Spleen (tissue), 13 donors: ENCODE data around the gene TYR. TPM values are rescaled to one million over a fixed set of nuclear protein-coding genes. Genes with fewer than 3 reads are reported as not detected.

Experiments
- DNase-seq: peaks from one replicate; pipeline ENCODE4 v3.0.0-alpha.2; 2020
- H3K27ac ChIP-seq, 8 donors: fragments of 200-600 bp; sonication (generic) in 7 of 8; 1 replicate in 4 of 8; 2 replicates in 4 of 8; pipeline versions ENCODE4 v1.5.0 to v1.8.0; 2016 to 2021; ENCODE audit warnings: inconsistent platforms in 4 of 8, mild to moderate bottlenecking in 4 of 8, moderate library complexity in 1 of 8
- H3K27me3 ChIP-seq, 7 donors: fragments of 200-600 bp; sonication (generic) in 6 of 7; replicated peaks in 1 of 7; 1 replicate in 4 of 7; 2 replicates in 3 of 7; pipeline versions ENCODE4 v1.5.0 to v1.8.0; 2016 to 2021; ENCODE audit warnings: inconsistent platforms in 3 of 7, mild to moderate bottlenecking in 1 of 7
- H3K36me3 ChIP-seq, 6 donors: fragments of 200-600 bp; sonication (generic) in 5 of 6; 1 replicate in 4 of 6; 2 replicates in 2 of 6; pipeline versions ENCODE4 v1.5.0 to v1.8.0; 2016 to 2021; ENCODE audit warnings: inconsistent platforms in 2 of 6
- H3K4me1 ChIP-seq, 6 donors: fragments of 200-600 bp; sonication (generic) in 5 of 6; 1 replicate in 3 of 6; 2 replicates in 3 of 6; pipeline versions ENCODE4 v1.5.0 to v1.8.0; 2016 to 2021; ENCODE audit warnings: inconsistent platforms in 3 of 6
- H3K4me3 ChIP-seq, 8 donors: fragments of 200-600 bp; sonication (generic) in 7 of 8; 1 replicate in 4 of 8; 2 replicates in 4 of 8; pipeline versions ENCODE4 v1.5.0 to v1.8.0; 2016 to 2021; ENCODE audit warnings: inconsistent platforms in 4 of 8, mild to moderate bottlenecking in 4 of 8, moderate library complexity in 2 of 8
- H3K9me3 ChIP-seq, 8 donors: fragments of 200-600 bp; sonication (generic) in 7 of 8; 1 replicate in 4 of 8; 2 replicates in 4 of 8; pipeline versions ENCODE4 v1.5.0 to v1.8.0; 2016 to 2021; ENCODE audit warnings: inconsistent platforms in 4 of 8
- POLR2A ChIP-seq, 3 donors: fragments of 450-650 bp; IDR thresholded peaks; one replicate each; pipeline ENCODE4 v1.5.1; 2017; ENCODE audit warnings: antibody characterized with exemption in 3 of 3, mild to moderate bottlenecking in 1 of 3
- POLR2AphosphoS5 ChIP-seq, 3 donors: sonication (generic); formaldehyde crosslinking; IDR thresholded peaks; one replicate each; pipeline ENCODE4 v1.5.1; 2017; ENCODE audit warnings: antibody characterized with exemption in 3 of 3
- WGBS, 5 donors: extraction: QIAGEN DNeasy Blood & Tissue Kit in 3 of 5; methylation state at CpG; one replicate each; pipeline versions ENCODE4 v1.1.5 to v1.1.7; 2013 to 2018; 5-methylcytosine and 5-hydroxymethylcytosine counted together
- intact Hi-C: fragments of 100-400 bp; cut with DNase I; formaldehyde crosslinking; loops from one replicate; pipeline ENCODE4 v1.15.0; 2023; ENCODE audit warnings: low total_unique reads
- long read RNA-seq, 2 donors: transcript quantifications; one replicate each; lab custom pipeline, GENCODE V29; 2026
- polyA plus RNA-seq, 3 donors: library from polyadenylated mRNA; stranded (reverse); fragments of 200-250 nt; gene quantifications; one replicate each; pipeline ENCODE4 v1.2.1, GENCODE V29; 2013
- total RNA-seq, 7 donors: library from RNA; depleted of rRNA in 3 of 7; stranded (reverse); fragments of >200 nt in 3 of 7; fragmentation: NEBNext Ultra II Directional in 4 of 7; extraction: Animal tissue kit (Norgen Biotek cat#: 25700) in 4 of 7; gene quantifications; one replicate each; pipeline versions ENCODE4 v1.1.0 to v1.2.1, GENCODE V29; 2016 to 2021
- TF ChIP-seq, protein P1 (sequence below), 11 experiments: fragments of 200-600 bp in 7 of 11; fragments of 450-650 bp in 4 of 11; sonication (generic) in 4 of 11; IDR thresholded peaks in 8 of 11; conservative IDR thresholded peaks in 3 of 11; 1 replicate in 7 of 11; 2 replicates in 4 of 11; pipeline versions ENCODE4 v1.4.0 to v1.8.0; 2016 to 2021; ENCODE audit warnings: antibody characterized with exemption in 11 of 11, inconsistent platforms in 4 of 11, mild to moderate bottlenecking in 1 of 11
- donor health status: healthy with polysubstance abuse.
- donor health status: DM: no; HTN: no; CAD: no; lungs with moderate emphysema.
- donor health status: DM: no; HTN: no; CAD: no.
- donor health status: Bipolar disorder and iron deficiency.
- donor health status: healthy.
- donor health status: DM: no; HTN: no; CAD: no.
- donor health status: DM: yes; HTN: yes; CAD: no.

The TYR gene
- total RNA-seq: not detected
- not detected for polyA plus RNA-seq
- long read RNA-seq, donor 1: 0 reads
- long read RNA-seq, donor 2: 0 reads

DNA sequence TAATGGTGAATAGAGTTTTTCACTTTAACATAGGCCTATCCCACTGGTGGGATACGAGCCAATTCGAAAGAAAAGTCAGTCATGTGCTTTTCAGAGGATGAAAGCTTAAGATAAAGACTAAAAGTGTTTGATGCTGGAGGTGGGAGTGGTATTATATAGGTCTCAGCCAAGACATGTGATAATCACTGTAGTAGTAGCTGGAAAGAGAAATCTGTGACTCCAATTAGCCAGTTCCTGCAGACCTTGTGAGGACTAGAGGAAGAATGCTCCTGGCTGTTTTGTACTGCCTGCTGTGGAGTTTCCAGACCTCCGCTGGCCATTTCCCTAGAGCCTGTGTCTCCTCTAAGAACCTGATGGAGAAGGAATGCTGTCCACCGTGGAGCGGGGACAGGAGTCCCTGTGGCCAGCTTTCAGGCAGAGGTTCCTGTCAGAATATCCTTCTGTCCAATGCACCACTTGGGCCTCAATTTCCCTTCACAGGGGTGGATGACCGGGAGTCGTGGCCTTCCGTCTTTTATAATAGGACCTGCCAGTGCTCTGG, at the start of gene TYR:
Gene TYR, plus strand, starts transcription at position 185 of the 541 bp plus-strand sequence. Its CDS starts 79 bp downstream, at position 264.
- no peak within 1 kb of the TSS for H3K27ac ChIP-seq
- no peaks in the 10 kb centered on the region for H3K27me3 ChIP-seq
- no peak for DNase-seq
- no peaks in the 10 kb centered on the region for H3K9me3 ChIP-seq
- no peak within 1 kb of the TSS for H3K4me3 ChIP-seq
- no peaks in the 10 kb centered on the region for H3K4me1 ChIP-seq
- intact Hi-C loops: no loop called here
- no peaks in the 10 kb centered on the region for H3K36me3 ChIP-seq
- 78 to 87% (median 83%) methylated on average over 8 of the region's 8 CpGs for WGBS, 5 donors
- TF ChIP-seq POLR2A (IDR thresholded peaks at IDR 0.05): no peak
- TF ChIP-seq POLR2AphosphoS5 (IDR thresholded peaks at IDR 0.05): no peak
- TF ChIP-seq, protein P1, sequence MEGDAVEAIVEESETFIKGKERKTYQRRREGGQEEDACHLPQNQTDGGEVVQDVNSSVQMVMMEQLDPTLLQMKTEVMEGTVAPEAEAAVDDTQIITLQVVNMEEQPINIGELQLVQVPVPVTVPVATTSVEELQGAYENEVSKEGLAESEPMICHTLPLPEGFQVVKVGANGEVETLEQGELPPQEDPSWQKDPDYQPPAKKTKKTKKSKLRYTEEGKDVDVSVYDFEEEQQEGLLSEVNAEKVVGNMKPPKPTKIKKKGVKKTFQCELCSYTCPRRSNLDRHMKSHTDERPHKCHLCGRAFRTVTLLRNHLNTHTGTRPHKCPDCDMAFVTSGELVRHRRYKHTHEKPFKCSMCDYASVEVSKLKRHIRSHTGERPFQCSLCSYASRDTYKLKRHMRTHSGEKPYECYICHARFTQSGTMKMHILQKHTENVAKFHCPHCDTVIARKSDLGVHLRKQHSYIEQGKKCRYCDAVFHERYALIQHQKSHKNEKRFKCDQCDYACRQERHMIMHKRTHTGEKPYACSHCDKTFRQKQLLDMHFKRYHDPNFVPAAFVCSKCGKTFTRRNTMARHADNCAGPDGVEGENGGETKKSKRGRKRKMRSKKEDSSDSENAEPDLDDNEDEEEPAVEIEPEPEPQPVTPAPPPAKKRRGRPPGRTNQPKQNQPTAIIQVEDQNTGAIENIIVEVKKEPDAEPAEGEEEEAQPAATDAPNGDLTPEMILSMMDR (IDR thresholded peaks at IDR 0.05 in 8 of 11, conservative IDR thresholded peaks at IDR 0.05 in 3 of 11): no peak

DNA sequence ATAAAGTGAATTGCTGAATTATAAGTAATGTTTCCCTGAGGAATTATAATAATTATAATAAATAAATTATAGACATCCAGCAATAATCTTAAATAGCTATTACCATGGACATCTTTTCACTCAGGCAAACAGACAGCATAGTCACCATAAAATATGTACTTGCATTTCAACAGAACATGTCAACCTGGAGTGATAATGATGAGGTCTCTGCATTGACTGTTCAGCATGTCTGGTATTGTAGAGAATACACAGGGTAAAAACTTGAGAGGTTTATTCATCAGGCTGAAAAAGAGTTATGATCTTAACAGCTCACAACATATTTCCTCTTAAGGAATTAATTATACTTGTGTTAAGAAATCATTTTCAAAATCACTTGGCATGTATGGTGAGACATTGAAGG, 41.1 kb upstream of the TYR start:
- no peak for DNase-seq
- TF ChIP-seq, protein P1 (IDR thresholded peaks at IDR 0.05 in 8 of 11, conservative IDR thresholded peaks at IDR 0.05 in 3 of 11): no peak
- TF ChIP-seq POLR2A (IDR thresholded peaks at IDR 0.05): no peak
- H3K4me1 ChIP-seq: no peaks in the 10 kb centered on the region
- no peak overlapping the region for H3K4me3 ChIP-seq
- H3K27ac ChIP-seq: no peak overlapping the region
- no peaks in the 10 kb centered on the region for H3K27me3 ChIP-seq
- no peaks in the 10 kb centered on the region for H3K9me3 ChIP-seq
- intact Hi-C loops: no loop called here
- no peaks in the 10 kb centered on the region for H3K36me3 ChIP-seq

DNA sequence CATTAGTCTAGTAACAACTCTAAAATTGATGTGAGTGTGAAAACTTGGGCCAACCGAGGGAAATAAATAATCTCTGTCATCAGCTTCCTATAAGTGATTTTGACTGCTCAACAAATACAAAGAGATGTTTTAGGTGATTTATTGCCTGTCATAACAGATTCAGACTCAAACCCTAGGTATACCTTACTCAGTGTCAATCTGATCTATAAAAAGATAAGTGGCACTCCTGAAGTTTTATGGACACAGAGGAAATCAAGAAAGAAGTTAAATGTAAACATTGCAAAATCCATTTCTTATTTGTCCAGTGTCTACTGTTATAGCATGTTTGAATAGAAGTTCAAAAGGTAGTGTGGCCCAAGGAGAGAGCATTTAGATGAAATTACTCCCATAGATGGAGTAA, 30.4 kb upstream of the TYR start:
- no peak for DNase-seq
- no peaks in the 10 kb centered on the region for H3K9me3 ChIP-seq
- no peaks in the 10 kb centered on the region for H3K27me3 ChIP-seq
- H3K27ac ChIP-seq: no peak overlapping the region
- WGBS, 5 donors: 49 to 71% (median 55%) methylated on average over 1 of the region's 1 CpG
- H3K4me3 ChIP-seq: no peak overlapping the region
- no peak for TF ChIP-seq POLR2AphosphoS5 (IDR thresholded peaks at IDR 0.05)
- TF ChIP-seq, protein P1 (IDR thresholded peaks at IDR 0.05 in 8 of 11, conservative IDR thresholded peaks at IDR 0.05 in 3 of 11): no peak
- no peaks in the 10 kb centered on the region for H3K4me1 ChIP-seq
- no peaks in the 10 kb centered on the region for H3K36me3 ChIP-seq
- intact Hi-C loops: no loop called here

DNA sequence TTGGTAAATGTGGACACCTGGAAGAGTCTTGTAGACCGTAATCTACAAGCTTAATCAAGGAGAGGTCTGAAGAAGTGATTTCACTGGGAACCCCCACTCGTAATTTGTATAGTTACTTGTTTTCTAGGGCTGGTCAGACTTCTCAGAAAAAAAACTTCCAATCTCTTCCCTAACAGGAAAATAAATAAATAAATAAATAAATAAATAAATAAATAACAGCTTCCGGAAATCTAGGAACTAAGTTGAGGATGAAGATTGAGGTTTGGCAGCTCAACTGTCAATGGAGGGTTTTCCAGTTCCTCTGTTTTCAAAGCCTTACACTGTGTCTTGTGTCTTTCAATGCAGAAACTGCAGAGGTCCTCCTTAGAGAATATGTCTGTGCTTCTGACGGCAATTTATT, 17.7 kb upstream of the TYR start:
- TF ChIP-seq, protein P1 (IDR thresholded peaks at IDR 0.05 in 8 of 11, conservative IDR thresholded peaks at IDR 0.05 in 3 of 11): no peak
- TF ChIP-seq POLR2A (IDR thresholded peaks at IDR 0.05) (no peak), POLR2AphosphoS5 (IDR thresholded peaks at IDR 0.05) (no peak)
- no peak for DNase-seq
- H3K27ac ChIP-seq: no peak overlapping the region
- intact Hi-C loops: no loop called here
- no peaks in the 10 kb centered on the region for H3K36me3 ChIP-seq
- no peaks in the 10 kb centered on the region for H3K27me3 ChIP-seq
- no peaks in the 10 kb centered on the region for H3K4me1 ChIP-seq
- H3K9me3 ChIP-seq: no peaks in the 10 kb centered on the region
- no peak overlapping the region for H3K4me3 ChIP-seq
- 80 to 93% (median 87%) methylated on average over 4 of the region's 4 CpGs for WGBS, 5 donors
